GM21825 (cell line): ENCODE results near the gene MYO1A.
A peak's percentile ranks its signal among the peaks of the same experiment; 100 is the strongest.

ENCODE experiments used
- ATAC-seq: cut with Tn5 transposase; IDR thresholded peaks from one replicate; pipeline ENCODE4 v1.9.1; 2021; ENCODE audit warnings: mild to moderate bottlenecking, moderate library complexity; ENCODE audit not compliant: unreplicated experiment

MYO1A gene

DNA sequence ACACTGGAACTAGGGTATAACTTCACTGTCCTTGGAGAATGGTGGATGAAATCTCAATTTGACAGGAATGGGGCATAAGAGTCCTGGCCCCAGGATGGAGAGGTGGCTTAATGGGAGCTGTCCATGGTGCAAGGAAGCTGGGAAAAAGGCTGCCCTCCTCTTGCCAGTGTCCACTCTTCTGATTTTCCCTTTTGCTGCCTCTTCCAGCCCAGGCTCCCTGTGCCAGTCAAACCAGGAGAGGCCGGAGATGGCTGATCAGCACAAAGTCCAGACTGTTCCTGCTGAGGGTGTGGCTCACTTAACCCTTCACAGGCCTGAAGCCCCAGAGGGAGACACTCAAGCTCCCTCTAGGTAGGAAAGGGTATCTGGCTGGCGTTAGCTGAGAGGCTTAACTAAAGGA is at the start of gene MYO1A:
Gene MYO1A, minus strand, starts transcription at position 240 of the 400 bp plus-strand sequence. CDS start 1,806 bp downstream, outside the sequence.
- ATAC-seq, result no peak

DNA sequence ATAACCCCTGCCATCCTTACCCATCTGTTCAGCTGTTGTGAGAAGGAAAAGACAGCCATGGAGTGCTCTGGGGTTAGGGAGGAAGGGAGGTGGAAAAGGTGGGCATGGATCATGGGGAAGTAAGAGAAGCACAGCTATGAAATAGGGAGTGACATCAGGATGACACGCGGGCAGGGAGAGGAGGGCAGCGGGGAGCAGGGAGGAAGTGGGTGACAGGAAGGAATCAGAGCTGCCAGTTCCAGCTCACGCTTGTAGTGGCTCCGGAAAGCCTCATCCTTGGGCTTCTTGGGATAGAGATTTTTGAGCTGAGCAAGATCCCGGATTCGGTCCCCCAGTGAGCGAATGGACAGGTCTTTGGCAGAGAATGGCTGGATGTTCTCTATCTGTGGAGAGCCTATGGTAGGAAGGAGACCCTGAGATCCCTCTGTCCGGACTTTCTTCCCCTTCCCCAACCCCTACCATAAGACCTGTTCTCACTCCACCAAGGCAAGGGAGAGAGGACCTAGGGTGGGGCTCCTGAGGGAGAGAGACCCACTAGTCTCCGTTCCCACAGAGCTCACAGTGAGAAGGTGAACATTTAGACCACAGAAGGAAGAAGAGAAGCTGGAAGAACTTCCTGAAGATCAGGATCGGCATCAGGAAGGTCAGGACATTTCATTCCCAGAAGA is 49.3 kb upstream of the MYO1A start:
- ATAC-seq, result no peak

DNA sequence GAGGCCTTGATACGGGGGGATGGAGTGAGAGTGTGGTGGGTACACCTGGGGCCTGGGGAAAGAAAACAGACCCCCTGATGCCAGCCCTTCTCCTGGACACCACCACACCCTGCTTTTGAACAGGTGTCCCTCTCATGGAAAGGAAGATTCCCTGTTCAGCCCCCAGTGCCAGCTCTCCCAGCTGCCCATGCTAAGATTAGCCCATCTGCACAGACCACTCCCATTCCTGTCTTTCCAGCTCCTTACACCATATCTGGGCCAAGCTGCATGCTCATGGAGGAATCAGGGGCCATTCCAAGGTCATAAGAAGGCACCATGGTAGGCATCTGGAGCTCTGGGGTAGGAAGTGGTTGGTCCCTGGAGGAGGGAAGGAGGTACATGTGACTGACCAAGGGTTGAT is 48.6 kb upstream of the MYO1A start:
- no peak for ATAC-seq

DNA sequence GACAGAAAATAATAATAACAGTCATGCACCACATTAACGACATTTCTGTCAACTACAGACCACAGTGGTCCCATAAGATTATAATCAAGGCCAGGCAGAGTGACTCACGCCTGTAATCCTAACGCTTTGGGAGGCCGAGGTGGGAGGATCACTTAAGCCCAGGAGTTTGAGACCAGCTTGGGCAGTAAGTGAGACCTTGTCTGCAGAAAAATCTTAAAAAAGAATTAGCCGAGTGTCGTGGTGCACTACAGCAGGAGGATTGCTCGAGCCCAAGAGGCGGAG is 47.6 kb upstream of the MYO1A start:
- ATAC-seq, result no peak

DNA sequence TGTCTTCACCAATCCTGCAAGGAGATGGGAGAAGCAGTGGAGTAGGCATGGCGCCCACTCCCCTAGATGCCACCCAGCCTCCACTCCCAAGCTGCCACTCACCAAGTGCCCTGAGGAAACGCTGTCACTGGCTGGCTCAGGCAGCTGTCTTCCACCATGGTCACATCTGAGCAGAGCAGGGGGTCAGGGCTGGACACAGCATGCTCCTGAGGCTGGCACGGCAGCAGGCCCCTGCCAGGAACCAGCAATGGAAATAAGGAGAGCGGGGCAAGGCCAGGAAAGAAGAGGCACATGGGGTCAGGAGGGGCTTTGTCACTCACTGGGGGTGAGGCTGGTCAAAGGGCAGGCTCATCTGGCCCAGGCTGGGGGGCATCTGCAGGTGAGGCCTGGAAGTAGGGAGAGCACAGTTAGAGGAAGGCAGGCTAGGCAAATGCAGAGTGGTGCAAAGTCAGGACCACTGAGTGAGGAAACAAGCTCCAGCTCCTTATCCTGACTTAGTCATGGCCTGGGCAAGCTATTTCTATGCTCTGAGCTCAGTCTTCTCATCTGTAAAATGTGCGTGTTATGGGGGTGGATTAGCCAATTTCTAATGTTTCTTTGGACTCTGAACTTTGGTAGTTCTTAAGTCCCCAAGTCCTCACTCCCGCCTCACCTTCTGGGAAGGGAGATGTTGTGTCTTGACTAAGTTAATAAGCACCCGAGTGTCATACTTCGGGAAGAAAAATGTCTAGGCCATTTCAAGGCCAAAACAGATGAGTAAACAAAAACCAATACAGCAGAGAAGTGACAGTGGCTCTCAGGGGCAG is 47.0 kb upstream of the MYO1A start:
- no peak for ATAC-seq

DNA sequence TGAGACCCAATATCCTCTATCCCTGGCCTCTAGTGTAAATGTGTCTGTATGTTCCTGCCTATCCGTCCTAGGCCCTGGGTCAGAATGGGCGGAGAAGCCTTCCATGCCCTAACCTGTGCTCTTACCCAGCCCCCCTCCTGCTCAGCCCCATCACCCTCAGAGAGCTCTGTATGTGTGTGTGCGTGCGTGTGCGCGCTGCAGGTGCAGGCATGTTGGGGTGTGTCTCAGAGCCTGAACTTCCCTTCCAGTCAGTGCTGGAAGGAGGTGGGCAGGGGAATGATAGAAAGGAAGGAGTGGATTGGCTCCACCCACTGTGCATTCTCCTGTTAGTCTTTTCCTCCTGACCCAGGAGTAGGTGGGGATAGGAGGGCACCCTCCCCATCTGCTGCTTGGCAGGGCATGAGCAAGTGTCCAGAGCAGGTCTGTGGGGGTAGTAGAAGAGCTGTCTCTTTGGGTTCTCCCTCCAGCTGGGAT is 46.2 kb upstream of the MYO1A start:
- no peak for ATAC-seq

DNA sequence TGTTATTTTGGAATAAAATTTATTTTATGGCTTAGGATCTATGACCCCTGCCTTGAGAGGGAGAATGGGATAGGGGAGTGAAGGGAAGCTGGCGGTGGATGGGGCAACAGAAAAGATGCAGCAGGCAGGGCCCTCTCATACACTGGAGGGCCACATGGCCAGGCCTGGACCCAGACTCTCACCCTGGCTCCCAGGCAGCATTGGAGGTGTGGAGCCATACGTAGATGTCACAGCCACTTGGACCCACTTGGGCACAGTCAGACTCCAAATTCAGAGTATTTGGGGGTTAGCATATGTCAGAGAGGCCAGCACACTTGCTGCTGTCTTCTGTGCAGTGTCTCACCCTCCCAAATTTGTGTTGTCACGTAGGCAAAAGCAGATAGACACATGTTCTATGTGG is 45.5 kb upstream of the MYO1A start:
- no peak for ATAC-seq

DNA sequence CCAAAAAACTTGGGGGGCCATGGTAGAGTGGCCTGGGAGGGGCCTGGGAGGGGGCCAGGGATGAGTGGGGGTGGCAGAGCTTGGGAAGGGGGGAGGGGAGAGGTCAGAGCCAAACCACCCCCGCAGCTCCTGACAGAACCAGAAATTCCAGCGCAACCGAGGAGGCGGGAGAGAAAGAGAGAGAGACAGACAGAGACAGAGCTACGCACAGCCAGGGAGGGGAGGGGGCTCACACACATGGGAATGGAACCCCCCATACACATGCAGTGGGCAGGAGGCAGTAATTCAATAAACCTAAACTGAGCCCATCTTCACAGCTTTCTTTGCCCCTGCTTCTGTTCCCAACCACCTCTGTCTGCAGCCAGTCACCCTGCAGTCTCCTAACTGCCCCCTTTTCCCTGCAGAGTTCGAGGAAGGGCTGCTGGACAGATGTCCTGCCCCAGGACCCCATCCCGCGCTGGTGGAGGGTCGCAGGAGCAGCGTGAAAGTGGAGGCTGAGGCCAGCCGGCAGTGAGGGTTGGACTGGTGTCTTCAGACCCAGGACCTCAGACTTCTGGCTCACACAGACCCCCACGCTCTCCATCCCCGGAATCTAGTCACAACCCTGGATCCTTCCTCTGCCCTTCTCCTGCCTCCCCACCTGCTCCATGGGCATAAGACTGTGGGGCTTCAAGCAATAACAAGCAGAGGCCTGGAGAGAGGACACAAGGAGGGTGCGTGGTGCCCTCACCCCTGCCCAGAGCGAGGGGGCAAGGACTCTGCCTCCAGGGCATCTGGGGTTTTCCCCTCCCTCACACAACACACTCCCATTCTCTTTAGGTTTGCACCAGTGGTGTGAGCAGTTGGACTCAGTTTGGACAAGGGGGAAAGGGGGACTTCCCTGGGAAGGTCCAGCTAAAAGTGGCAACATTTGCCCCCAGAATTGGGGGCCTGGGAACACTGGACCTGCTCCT is 44.6 kb upstream of the MYO1A start:
- no peak for ATAC-seq

DNA sequence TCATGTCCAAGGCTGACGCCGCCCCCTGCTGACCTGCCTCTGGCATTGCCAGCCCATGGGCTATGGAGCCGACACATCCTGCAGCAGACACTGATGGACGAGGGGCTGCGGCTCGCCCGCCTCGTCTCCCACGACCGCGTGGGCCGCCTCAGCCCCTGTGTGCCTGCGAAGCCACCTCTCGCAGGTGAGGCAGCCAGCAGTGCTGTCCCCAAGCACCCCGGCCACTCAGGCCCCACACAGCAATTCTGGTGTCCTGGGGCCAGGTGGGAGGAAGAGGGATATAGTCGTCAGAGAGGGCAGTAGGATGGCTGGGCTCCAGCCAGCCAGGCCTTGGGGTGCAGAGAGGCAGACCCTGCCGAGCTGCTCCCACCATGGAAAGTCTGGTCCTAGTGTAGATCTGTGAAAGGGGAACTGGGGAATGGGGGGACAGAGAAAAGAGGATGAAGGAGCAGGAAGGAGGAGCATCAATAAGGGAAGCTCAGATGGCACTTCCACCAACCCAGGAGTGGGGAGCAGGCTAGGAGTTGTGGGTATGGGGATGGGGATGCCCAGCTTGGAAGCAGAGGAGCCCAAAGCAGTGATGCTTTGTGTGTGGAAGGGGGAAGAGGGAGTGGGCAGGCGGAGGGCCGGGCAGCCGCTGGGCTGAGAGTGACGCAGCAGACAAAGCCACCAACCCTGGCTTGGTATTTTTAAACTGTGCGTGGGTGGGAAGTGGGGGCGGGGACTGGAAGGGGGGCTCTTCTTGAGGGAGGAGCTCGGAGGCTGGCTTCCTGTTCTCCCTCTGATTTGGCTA is 43.7 kb upstream of the MYO1A start:
- ATAC-seq, result no peak

DNA sequence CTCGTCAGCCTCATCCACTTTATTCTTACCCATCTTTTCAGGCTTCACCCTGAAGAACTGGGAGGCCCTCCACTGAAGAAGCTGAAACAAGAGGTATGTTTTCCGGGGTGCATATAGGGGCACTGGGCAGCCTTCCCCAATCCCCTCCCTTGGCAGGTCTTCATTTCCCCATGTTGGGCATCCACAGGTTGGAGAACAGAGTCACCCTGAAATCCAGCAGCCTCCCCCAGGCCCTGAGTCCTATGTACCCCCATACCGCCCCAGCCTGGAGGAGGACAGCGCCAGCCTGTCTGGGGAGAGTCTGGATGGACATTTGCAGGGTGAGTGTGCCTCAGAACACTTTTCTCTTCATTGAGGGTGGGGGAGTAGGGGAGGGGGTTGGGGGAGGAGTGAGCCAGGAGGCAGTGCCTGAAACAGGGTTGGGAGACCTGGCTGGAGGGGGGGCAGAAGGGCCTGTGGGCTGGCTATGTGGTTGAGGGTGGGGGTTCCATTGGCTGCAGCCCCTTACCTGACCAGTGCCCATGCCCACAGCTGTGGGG is 43.0 kb upstream of the MYO1A start:
- ATAC-seq, result no peak

DNA sequence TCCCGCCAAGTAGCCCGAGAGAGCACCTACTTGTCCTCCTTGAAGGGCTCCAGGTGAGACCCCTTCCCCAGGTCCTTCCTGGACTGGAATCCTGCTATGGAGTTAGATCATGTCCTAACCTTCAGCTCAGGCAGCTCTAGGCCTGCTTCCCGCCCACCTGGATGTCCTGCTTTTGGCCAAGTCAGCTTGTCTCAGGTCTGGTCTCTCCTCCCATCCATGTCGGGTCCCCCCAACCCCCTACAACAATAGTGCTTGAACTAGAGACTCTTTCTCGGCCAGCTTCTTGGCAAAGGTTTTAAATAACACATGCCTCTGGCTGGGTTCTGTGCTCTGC is 42.6 kb upstream of the MYO1A start:
- ATAC-seq, result no peak

DNA sequence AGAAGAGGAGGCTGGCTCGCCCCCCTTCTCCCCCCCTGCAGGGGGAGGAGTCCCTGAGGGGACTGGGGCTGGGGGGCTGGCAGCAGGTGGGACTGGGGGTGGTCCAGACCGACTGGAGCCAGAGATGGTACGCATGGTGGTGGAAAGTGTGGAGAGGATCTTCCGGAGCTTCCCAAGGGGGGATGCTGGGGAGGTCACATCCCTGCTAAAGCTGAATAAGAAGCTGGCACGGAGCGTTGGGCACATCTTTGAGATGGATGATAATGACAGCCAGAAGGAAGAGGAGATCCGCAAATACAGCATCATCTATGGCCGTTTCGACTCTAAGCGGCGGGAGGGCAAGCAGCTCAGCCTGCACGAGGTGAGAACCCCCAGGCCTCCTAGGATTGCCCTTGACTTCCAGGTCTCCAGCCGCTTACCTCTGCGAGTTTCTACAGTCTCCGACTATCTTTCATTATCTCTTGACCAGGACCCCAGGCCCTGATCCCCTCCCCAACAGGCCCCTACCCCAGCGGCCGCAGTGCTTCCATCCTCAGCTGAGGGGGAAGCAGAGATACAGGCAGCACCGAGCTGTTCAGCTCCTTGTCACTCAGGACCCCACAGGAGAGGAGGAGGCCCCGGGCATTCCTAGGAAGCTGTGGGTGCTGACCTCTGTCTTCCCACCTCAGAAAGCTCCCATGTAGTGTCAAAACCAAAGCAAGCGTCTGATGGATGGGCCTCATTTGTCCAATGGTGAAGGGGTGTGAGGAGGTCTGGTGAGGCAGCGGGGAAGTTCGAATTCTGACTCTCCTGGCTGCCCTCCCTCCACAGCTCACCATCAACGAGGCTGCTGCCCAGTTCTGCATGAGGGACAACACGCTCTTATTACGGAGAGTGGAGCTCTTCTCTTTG is 42.0 kb upstream of the MYO1A start:
- ATAC-seq, result no peak

DNA sequence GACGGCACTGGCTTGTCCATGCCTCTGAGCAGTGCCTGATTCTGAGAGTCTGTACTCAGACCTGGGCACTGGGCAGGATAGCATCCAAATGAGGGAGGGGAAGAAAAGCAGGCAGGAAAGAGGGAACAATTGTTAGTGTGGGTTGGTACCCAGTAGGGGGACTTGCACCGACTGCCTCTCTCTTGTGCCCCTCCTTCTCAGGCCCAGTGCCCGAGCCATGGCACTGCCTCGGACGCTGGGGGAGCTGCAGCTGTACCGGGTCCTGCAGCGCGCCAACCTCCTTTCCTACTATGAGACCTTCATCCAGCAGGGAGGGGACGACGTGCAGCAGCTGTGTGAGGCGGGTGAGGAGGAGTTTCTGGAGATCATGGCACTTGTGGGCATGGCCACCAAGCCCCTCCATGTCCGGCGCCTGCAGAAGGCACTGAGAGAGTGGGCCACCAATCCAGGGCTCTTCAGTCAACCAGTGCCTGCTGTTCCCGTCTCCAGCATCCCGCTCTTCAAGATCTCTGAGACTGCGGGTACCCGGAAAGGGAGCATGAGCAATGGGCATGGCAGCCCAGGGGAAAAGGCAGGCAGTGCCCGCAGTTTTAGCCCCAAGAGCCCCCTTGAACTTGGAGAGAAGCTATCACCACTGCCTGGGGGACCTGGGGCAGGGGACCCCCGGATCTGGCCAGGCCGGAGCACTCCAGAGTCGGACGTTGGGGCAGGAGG is 41.2 kb upstream of the MYO1A start:
- ATAC-seq, result no peak

DNA sequence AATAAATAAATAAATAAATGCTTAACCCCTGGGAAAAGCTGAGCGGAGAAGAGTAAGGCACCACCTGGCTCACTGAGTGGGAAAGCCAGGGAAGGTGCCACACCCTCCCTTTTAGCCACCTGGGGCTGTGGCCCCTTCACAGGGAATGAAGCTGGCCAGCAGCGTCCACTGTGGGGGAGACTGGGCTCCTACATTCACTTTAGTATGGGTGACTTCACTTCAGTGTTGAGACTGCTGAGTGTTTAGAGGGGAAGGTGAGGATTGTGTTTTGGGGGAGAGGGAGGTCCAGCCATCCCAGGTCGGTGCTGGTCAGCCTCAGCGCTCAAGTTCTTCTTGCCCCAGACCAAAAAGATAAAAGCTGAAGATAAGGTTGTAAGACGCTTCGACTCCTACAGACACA is 40.6 kb upstream of the MYO1A start:
- ATAC-seq, result no peak

DNA sequence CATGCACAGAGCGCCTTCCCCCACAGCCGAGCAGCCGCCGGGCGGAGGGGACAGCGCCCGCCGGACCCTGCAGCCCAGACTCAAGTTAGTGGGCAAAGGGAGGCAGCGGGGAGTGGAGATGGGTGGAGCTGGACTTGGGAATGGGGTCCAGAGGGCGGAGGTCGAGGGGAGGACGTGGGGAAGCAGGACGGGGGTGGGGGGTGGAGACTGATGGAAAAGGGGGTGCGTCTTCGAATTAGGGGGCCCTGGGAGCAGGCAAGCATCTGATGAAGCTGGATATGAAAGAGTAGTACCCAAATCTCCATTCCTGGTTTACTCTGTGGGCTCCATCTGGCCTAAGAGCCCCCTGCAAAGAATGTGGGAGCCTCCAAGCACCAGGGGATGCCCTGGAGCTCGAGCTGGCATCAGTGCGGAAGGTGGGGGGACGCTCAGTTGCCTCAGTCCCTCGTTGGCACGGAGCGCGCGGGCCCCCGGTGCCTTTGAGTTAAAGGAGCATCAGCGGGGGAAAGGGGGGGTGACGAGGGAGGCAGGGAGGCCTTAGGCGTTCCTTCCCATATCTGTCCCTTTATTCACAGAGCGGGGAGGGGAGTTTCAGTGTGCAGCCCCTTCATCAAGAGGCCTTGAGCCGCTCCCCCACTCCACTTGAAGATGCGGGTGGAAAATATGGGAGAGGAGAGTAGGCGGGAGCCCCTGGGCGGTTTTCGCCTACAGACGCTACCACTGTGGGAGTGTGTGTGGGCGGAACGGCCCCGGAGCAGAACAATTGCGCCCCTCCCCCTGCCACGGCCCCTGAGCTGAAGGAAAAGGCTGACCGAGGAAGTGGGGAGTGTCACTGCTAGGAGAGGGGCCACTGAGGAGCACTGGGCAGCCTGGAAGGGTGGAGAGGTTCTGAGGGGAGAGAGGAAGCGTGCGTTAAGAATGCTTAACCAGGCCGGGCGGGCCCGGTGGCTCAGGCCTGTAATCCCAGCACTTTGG is 39.6 kb upstream of the MYO1A start:
- ATAC-seq, result no peak

DNA sequence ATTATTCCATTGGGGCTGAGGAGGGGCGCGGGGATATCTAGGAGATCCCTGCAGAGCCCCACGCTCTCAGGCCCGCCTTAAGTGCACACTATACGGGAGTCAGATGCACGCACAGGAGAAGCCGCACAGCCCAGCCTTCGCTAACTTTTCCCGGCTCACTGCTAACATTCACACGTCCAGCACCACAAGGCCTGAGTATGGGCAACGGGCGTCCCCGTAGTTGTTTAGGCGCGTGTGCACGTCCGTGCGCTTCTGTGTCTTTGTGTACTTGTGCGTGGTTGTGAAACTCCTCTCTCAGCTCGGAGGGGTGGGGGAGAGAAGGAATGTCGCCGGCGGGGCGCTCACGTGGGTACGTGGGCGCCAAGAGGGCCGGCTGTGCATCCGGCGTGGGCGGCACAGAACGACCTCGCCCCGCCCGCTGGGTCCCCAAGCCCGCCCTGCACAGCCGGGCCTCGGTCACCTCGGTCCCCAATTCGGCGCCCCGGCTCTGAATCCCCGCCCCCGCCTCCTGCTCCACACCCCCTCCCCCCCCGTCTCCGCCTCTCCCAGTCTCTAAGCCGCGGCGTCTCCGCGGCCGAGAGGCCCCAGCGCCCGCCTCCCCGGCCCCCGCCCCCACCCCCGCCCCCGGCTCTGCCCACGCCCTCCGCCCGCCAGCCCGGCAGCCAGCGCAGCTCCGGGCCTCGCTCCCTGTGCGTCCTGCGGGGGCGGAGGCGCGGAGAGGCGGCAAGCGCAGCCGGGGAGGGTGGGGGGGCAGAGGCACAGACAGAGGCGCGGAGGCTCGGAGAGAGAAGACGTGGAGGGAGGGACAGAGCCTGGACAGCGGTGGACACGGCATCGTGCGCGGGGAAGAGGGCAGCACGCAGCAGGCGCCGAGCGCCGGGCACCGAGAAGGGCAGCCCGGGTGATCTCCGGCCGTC is 38.7 kb upstream of the MYO1A start, which contains the start of gene NAB2:
Gene NAB2, plus strand, starts transcription at position 761 of the 917 bp plus-strand sequence. CDS start 158 bp downstream, outside the sequence.
- ATAC-seq, result peak; percentile 53
